Measurements from ENCODE around the gene SERP1. TPM values are rescaled to one million over a fixed set of nuclear protein-coding genes. Genes with fewer than 3 reads are reported as not detected.

The SERP1 gene
- polyA plus RNA-seq, 1 of the 3 experiments (the other 2 are of a cell fraction), result 77.4 TPM

- TF ChIP-seq, protein P1, sequence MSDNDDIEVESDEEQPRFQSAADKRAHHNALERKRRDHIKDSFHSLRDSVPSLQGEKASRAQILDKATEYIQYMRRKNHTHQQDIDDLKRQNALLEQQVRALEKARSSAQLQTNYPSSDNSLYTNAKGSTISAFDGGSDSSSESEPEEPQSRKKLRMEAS (IDR thresholded peaks at IDR 0.05; ENCODE audit: low read depth), result no peak
- TF ChIP-seq GATA2 (CRISPR knock-in tag; IDR thresholded peaks at IDR 0.05) (no peak), CHD2 (IDR thresholded peaks at IDR 0.05; ENCODE audit: low read length, partially characterized antibody) (no peak), RXRA (IDR thresholded peaks at IDR 0.05; ENCODE audit: borderline replicate concordance, low read depth) (no peak), POLR2AphosphoS5 (IDR thresholded peaks at IDR 0.05; ENCODE audit: low read depth, low read length) (no peak), EZH2phosphoT487 (IDR thresholded peaks at IDR 0.05; ENCODE audit: borderline replicate concordance, low read depth) (no peak)
Observed at GRCh38 chr3:150543128-150543527, 3.2 kb downstream of the SERP1 start (continued).

- H3K9me3 ChIP-seq, result no peaks in the 10 kb centered on the region
- WGBS (ENCODE audit: low lambda C conversion rate), result 79% methylated on average over 3 of the region's 3 CpGs
- no peak overlapping the region for H3K4me2 ChIP-seq
- H3K79me2 ChIP-seq (ENCODE audit: insufficient read depth), result peaks cover 51% of the 10 kb centered on the region
- no peaks in the 10 kb centered on the region for H3K27me3 ChIP-seq (ENCODE audit: insufficient read depth)
- POLR2A ChIA-PET, result no interaction called here
- H4K20me1 ChIP-seq (ENCODE audit: insufficient read depth), result peaks cover 40% of the 10 kb centered on the region
- peaks cover 18% of the 10 kb centered on the region for H3F3A ChIP-seq (replicated peaks; ENCODE audit: insufficient read depth)
- CTCF ChIA-PET, result no interaction called here
- no peak overlapping the region for H3K27ac ChIP-seq (ENCODE audit: low read depth in 2 of 2, low read length in 1 of 2)
- no peak overlapping the region for H2AFZ ChIP-seq (ENCODE audit: low read depth)
- TF ChIP-seq POLR2AphosphoS5 (IDR thresholded peaks at IDR 0.05; ENCODE audit: low read depth, low read length) (no peak), NFIC (IDR thresholded peaks at IDR 0.05; ENCODE audit: borderline replicate concordance) (no peak), FOSL2 (IDR thresholded peaks at IDR 0.05; ENCODE audit: borderline replicate concordance, low read depth) (no peak), GABPA (IDR thresholded peaks at IDR 0.05; ENCODE audit: low read depth) (no peak), REST (IDR thresholded peaks at IDR 0.05; ENCODE audit: low read depth, low read length) (no peak), ELF1 (IDR thresholded peaks at IDR 0.05) (no peak), MEF2A (IDR thresholded peaks at IDR 0.05; ENCODE audit: borderline replicate concordance, low read depth) (no peak), JUND (IDR thresholded peaks at IDR 0.05) (no peak), TEAD4 (IDR thresholded peaks at IDR 0.05; ENCODE audit: borderline replicate concordance, insufficient read depth) (no peak), GATA2 (CRISPR knock-in tag; IDR thresholded peaks at IDR 0.05) (no peak), RCOR1 (IDR thresholded peaks at IDR 0.05; ENCODE audit: low read length) (no peak)
- TF ChIP-seq, protein P2, sequence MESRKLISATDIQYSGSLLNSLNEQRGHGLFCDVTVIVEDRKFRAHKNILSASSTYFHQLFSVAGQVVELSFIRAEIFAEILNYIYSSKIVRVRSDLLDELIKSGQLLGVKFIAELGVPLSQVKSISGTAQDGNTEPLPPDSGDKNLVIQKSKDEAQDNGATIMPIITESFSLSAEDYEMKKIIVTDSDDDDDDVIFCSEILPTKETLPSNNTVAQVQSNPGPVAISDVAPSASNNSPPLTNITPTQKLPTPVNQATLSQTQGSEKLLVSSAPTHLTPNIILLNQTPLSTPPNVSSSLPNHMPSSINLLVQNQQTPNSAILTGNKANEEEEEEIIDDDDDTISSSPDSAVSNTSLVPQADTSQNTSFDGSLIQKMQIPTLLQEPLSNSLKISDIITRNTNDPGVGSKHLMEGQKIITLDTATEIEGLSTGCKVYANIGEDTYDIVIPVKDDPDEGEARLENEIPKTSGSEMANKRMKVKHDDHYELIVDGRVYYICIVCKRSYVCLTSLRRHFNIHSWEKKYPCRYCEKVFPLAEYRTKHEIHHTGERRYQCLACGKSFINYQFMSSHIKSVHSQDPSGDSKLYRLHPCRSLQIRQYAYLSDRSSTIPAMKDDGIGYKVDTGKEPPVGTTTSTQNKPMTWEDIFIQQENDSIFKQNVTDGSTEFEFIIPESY (IDR thresholded peaks at IDR 0.05; ENCODE audit: borderline replicate concordance, low read depth), result no peak
- TF ChIP-seq, protein P3, sequence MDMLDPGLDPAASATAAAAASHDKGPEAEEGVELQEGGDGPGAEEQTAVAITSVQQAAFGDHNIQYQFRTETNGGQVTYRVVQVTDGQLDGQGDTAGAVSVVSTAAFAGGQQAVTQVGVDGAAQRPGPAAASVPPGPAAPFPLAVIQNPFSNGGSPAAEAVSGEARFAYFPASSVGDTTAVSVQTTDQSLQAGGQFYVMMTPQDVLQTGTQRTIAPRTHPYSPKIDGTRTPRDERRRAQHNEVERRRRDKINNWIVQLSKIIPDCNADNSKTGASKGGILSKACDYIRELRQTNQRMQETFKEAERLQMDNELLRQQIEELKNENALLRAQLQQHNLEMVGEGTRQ (IDR thresholded peaks at IDR 0.05; ENCODE audit: borderline replicate concordance, low read depth, low read length), result no peak
- no peak for DNase-seq
- H3K9ac ChIP-seq, result no peak overlapping the region
- H3K4me3 ChIP-seq (ENCODE audit: low read depth in 2 of 2, low read length in 1 of 2), result no peak overlapping the region
- no peaks in the 10 kb centered on the region for H3K9me2 ChIP-seq
- H3K4me1 ChIP-seq (ENCODE audit: control insufficient read depth in 1 of 2, insufficient read depth in 2 of 2, low read depth in 1 of 2, low read length in 1 of 2), result peaks cover 0 to 5% of the 10 kb centered on the region in 2 experiments; a peak in 2 of 4 replicates
- H3K36me3 ChIP-seq (replicated peaks in 1 of 2; ENCODE audit: control insufficient read depth in 1 of 2, insufficient read depth in 2 of 2, low read length in 1 of 2), result peaks cover 33 to 41% of the 10 kb centered on the region in 2 experiments
Observed at GRCh38 chr3:150540991-150541390, 5.3 kb downstream of the SERP1 start.
